Choroid plexus epithelial cell (primary cell): ENCODE measurements around the gene GPR101.
"Not testable (repeated sequence)": the region's sequence is repeated elsewhere in the genome, so short reads cannot be mapped to it uniquely, and the experiment has no call there.

Source experiments
- DNase-seq: peaks from one replicate; pipeline ENCODE4 v3.0.0-alpha.2; 2010; ENCODE audit warnings: low read depth
- H3K4me3 ChIP-seq: 2 replicates; pipeline ENCODE4 v1.5.1; 2011; ENCODE audit warnings: low read depth, mild to moderate bottlenecking, control low read depth, low read length, moderate library complexity
- CTCF ChIP-seq: conservative IDR thresholded peaks from 2 replicates; pipeline ENCODE4 v1.5.1; 2011; ENCODE audit warnings: low read depth, mild to moderate bottlenecking, control low read depth, inconsistent platforms, low read length, moderate library complexity

GPR101 gene

DNA sequence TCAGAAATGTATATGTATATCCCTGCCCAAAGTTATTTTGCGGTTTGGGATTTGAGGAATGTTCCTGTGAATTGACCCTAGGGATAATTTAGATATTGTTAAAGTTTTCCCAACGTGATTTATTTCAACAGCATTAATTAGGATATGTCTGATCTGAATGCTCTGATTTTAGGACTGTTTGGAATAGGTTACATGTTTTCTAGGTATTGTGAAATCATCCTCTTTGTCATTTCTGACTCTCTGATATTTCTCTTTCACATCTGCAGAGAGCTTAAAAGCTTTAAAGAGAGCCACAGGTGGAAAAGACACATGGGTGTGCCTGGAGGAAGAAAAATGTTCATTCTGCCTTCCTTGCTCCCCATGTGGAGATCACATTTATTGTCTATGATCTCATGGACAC lies 5.1 kb downstream of the GPR101 start:
- DNase-seq, result no peak
- no peak overlapping the region for H3K4me3 ChIP-seq
- TF ChIP-seq CTCF, result no peak

DNA sequence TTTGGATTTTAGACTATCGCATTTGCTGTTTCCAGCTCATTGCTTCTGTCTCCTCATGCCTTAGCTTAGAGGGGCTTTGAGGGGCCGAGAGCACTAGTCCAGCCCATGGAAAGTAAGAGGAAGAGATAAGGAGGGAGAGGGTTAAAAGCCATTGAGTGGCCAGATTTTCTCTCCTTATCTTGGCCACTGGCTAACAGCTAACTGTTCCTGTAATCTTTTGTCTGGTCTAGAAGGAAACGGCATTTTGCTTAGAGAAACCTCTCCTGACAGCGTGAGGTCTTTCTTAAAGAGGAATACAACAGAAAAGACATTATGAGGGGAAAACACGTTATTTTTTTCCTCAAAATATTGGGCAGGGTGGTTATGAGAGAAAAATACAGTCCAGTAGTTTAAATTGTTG lies 7.9 kb downstream of the GPR101 start:
- no peak overlapping the region for H3K4me3 ChIP-seq
- no peak for TF ChIP-seq CTCF
- DNase-seq, result no peak

- not testable (repeated sequence) for H3K4me3 ChIP-seq, DNase-seq
These were observed 33.6 kb downstream of the GPR101 start for GRCh38 chrX:137000236-137000635.

DNA sequence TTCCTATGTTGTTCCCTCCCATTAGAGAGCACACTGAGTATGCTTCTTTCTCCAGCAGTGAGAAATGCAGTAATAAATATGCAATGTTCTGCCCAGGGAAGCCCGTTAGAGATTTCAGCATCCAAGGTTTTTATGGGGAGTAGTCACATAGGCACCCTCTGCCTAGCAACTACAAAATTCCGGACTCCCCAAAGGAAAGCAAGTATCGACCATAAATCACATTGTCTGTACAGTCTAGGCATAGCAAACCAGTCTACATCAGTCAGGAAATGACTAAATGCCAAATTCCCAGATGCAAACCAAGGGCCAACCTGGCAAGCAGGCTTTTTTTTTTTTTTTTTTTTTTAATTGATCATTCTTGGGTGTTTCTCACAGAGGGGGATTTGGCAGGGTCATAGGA lies 34.8 kb downstream of the GPR101 start:
- no peak overlapping the region for H3K4me3 ChIP-seq
- no peak for DNase-seq
- TF ChIP-seq CTCF, result no peak
